ENCODE measurements around the gene WDR3.

The WDR3 gene

DNA sequence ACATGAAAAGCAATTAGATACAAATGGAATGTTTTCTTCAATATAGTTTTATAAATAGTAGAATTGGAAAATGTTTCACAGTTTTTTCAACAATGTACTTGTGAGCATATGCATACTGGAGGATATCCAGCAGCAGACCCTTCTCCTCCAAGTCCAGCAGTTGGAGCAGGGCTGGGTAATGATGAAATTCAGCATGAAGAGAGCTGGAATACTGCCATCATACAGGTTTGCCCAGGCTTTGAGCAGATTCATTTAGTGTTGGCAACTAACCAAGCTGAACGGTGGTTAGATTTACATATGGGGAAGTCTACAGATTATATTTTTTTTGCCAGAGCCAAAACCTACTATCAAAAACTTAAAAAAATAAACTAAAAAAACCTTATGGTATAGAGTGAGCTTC is 38.3 kb downstream of the WDR3 start:
- TF ChIP-seq CTCF (IDR thresholded peaks at IDR 0.05; ENCODE audit: borderline replicate concordance, extremely low read depth, low read length, poor library complexity, severe bottlenecking), result no peak
- TF ChIP-seq EZH2 (IDR thresholded peaks at IDR 0.05; ENCODE audit: borderline replicate concordance, low read depth, low read length, severe bottlenecking), result no peak
- Histone ChIP-seq H3K27me3 (ENCODE audit: insufficient read depth, low read length, poor library complexity) (peaks cover 2% of the 10 kb centered on the region), H3K4me1 (ENCODE audit: insufficient read depth, low read length) (no peaks in the 10 kb centered on the region), H3K9me3 (ENCODE audit: insufficient read depth, low read length, severe bottlenecking) (no peaks in the 10 kb centered on the region), H3K36me3 (ENCODE audit: insufficient read depth, low read length) (no peaks in the 10 kb centered on the region; the same call in 1 of the 2 replicates), H3K9ac (ENCODE audit: low read depth, low read length) (no peak overlapping the region), H2AFZ (ENCODE audit: low read depth, low read length) (no peak overlapping the region), H3K79me2 (ENCODE audit: insufficient read depth, low read length) (no peaks in the 10 kb centered on the region), H4K20me1 (ENCODE audit: insufficient read depth, low read length) (no peaks in the 10 kb centered on the region), H3K27ac (ENCODE audit: low read length) (no peak overlapping the region), H3K4me2 (ENCODE audit: insufficient read depth, low read length) (no peak overlapping the region), H3K4me3 (ENCODE audit: low read depth in 1 of 2, low read length in 2 of 2) (no peak overlapping the region)
- DNase-seq (no peak), ATAC-seq (ENCODE audit: insufficient read depth, low read depth) (no peak)

- Histone ChIP-seq H3K4me1 (ENCODE audit: insufficient read depth, low read length) (no peaks in the 10 kb centered on the region), H3K4me2 (ENCODE audit: insufficient read depth, low read length) (no peak overlapping the region), H4K20me1 (ENCODE audit: insufficient read depth, low read length) (no peaks in the 10 kb centered on the region; the same call in 1 of the 2 replicates), H3K9ac (ENCODE audit: low read depth, low read length) (no peak overlapping the region), H3K36me3 (ENCODE audit: insufficient read depth, low read length) (no peaks in the 10 kb centered on the region), H3K4me3 (ENCODE audit: low read depth in 1 of 2, low read length in 2 of 2) (no peak overlapping the region), H3K27ac (ENCODE audit: low read length) (no peak overlapping the region), H3K9me3 (ENCODE audit: insufficient read depth, low read length, severe bottlenecking) (no peaks in the 10 kb centered on the region), H3K27me3 (ENCODE audit: insufficient read depth, low read length, poor library complexity) (peaks cover 13% of the 10 kb centered on the region), H2AFZ (ENCODE audit: low read depth, low read length) (no peak overlapping the region), H3K79me2 (ENCODE audit: insufficient read depth, low read length) (no peaks in the 10 kb centered on the region)
- no peak for TF ChIP-seq EZH2 (IDR thresholded peaks at IDR 0.05; ENCODE audit: borderline replicate concordance, low read depth, low read length, severe bottlenecking)
- TF ChIP-seq CTCF (IDR thresholded peaks at IDR 0.05; ENCODE audit: borderline replicate concordance, extremely low read depth, low read length, poor library complexity, severe bottlenecking), result no peak
- ATAC-seq (ENCODE audit: insufficient read depth, low read depth), result no peak
- DNase-seq, result no peak
Observed at GRCh38 chr1:117970252-117970651, 40.7 kb downstream of the WDR3 start.

GRCh38 chr1:117971777-117972176 is 42.2 kb downstream of the WDR3 start:
- H3K79me2 ChIP-seq (ENCODE audit: insufficient read depth, low read length), result no peaks in the 10 kb centered on the region
- ATAC-seq (ENCODE audit: insufficient read depth, low read depth) (no peak), DNase-seq (no peak)
- H3K4me2 ChIP-seq (ENCODE audit: insufficient read depth, low read length), result no peak overlapping the region
- no peak overlapping the region for H3K4me3 ChIP-seq (ENCODE audit: low read depth in 1 of 2, low read length in 2 of 2)
- peaks cover 13% of the 10 kb centered on the region for H3K27me3 ChIP-seq (ENCODE audit: insufficient read depth, low read length, poor library complexity)
- no peak overlapping the region for H3K9ac ChIP-seq (ENCODE audit: low read depth, low read length)
- no peaks in the 10 kb centered on the region for H3K4me1 ChIP-seq (ENCODE audit: insufficient read depth, low read length)
- H3K36me3 ChIP-seq (ENCODE audit: insufficient read depth, low read length), result no peaks in the 10 kb centered on the region
- H3K27ac ChIP-seq (ENCODE audit: low read length), result no peak overlapping the region
- no peaks in the 10 kb centered on the region for H3K9me3 ChIP-seq (ENCODE audit: insufficient read depth, low read length, severe bottlenecking)
- H2AFZ ChIP-seq (ENCODE audit: low read depth, low read length), result no peak overlapping the region
- TF ChIP-seq CTCF (IDR thresholded peaks at IDR 0.05; ENCODE audit: borderline replicate concordance, extremely low read depth, low read length, poor library complexity, severe bottlenecking) (no peak), EZH2 (IDR thresholded peaks at IDR 0.05; ENCODE audit: borderline replicate concordance, low read depth, low read length, severe bottlenecking) (no peak)
- no peaks in the 10 kb centered on the region; the same call in 1 of the 2 replicates for H4K20me1 ChIP-seq (ENCODE audit: insufficient read depth, low read length)

- TF ChIP-seq CTCF (IDR thresholded peaks at IDR 0.05; ENCODE audit: borderline replicate concordance, extremely low read depth, low read length, poor library complexity, severe bottlenecking), result no peak
- no peak for TF ChIP-seq EZH2 (IDR thresholded peaks at IDR 0.05; ENCODE audit: borderline replicate concordance, low read depth, low read length, severe bottlenecking)
- Histone ChIP-seq H3K9ac (ENCODE audit: low read depth, low read length) (no peak overlapping the region), H3K36me3 (ENCODE audit: insufficient read depth, low read length) (no peaks in the 10 kb centered on the region), H2AFZ (ENCODE audit: low read depth, low read length) (no peak overlapping the region), H3K4me3 (ENCODE audit: low read depth in 1 of 2, low read length in 2 of 2) (no peak overlapping the region), H4K20me1 (ENCODE audit: insufficient read depth, low read length) (no peaks in the 10 kb centered on the region; the same call in 1 of the 2 replicates), H3K27ac (ENCODE audit: low read length) (no peak overlapping the region), H3K9me3 (ENCODE audit: insufficient read depth, low read length, severe bottlenecking) (no peaks in the 10 kb centered on the region), H3K79me2 (ENCODE audit: insufficient read depth, low read length) (no peaks in the 10 kb centered on the region), H3K27me3 (ENCODE audit: insufficient read depth, low read length, poor library complexity) (peaks cover 17% of the 10 kb centered on the region), H3K4me1 (ENCODE audit: insufficient read depth, low read length) (no peaks in the 10 kb centered on the region), H3K4me2 (ENCODE audit: insufficient read depth, low read length) (no peak overlapping the region)
- no peak for ATAC-seq (ENCODE audit: insufficient read depth, low read depth)
- no peak for DNase-seq
Observed at GRCh38 chr1:117976381-117976780, 46.8 kb downstream of the WDR3 start.

Data from DND-41 (cell line).